ENCODE data around the gene NXNL2.

- no peak for TF ChIP-seq POLR2A (IDR thresholded peaks at IDR 0.05)
- no peak for TF ChIP-seq CTCF (IDR thresholded peaks at IDR 0.05)
- TF ChIP-seq EP300 (IDR thresholded peaks at IDR 0.05) = no peak
- TF ChIP-seq POLR2AphosphoS5 (IDR thresholded peaks at IDR 0.05) = no peak
Observed at GRCh38 chr9:88537761-88538091, 2.7 kb downstream of the NXNL2 start.
